ENCODE results near the gene MADD.

DNA sequence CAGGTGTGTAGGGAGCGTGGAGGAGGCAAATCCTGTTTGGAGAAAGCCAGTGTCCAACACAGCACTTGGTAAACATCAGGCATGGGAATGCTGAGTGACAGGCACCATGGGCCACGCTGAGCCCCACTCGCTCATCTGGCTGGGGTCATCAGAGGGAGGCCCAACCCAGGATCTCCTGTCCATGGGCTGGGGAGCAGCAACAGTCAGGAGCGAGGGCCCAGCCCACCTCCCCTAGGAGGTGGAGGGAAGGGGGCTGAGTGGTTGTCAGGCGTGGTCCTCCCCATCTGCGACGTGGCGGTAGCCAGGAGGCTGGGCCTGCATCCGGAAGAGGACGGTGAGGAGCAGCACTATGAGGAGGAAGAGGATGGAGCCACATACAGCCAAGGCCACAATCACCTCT is 30.1 kb upstream of the MADD start:
- TF ChIP-seq TAF1 (IDR thresholded peaks at IDR 0.05; ENCODE audit: borderline replicate concordance, low read depth, low read length) (no peak), POLR2AphosphoS5 (IDR thresholded peaks at IDR 0.05; ENCODE audit: low read depth, low read length) (no peak)
